ENCODE measurements around the gene LRRC51. TPM values are rescaled to one million over a fixed set of nuclear protein-coding genes. Genes with fewer than 3 reads are reported as not detected.

LRRC51 gene
- polyA plus RNA-seq, 1 donor from 2014 or later = 20.8 TPM

DNA sequence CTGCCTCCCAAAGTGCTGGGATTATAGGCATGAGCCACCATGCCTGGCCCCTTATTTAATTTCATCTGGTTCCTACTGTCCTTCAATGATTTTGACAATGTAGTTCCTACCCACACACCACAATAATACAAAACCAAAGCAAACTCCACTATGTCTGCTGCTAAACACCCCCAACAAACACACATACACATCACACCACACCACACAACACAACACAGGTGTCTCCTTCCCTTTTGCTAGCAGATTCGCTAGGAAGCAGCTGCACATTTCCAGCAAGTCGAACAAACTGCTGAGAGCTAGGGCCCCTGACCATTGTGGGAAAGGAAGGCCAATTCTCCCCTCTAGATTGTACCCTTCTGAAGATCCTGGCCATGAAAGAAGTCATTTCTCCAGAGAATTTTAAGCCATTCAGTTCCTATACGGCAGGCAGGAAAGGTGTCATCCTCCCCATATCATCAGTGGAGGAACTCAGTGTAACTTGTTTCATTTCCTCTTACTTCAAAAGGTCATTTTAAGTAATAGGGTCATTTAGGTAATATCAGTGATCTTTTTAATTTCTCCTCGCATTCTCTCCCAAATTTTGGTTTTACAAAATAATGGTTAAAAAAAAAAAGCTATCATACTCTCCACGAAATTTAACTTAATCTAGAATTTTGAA lies 18.8 kb upstream of the LRRC51 start:
- Histone ChIP-seq H3K4me3 (ENCODE audit: low read length) (no peak overlapping the region), H2AFZ (ENCODE audit: low read depth, low read length) (no peak overlapping the region), H3K9ac (ENCODE audit: low read length) (no peak overlapping the region), H3K9me3 (ENCODE audit: low read length) (no peaks in the 10 kb centered on the region), H4K20me1 (ENCODE audit: insufficient read depth) (no peaks in the 10 kb centered on the region), H3K27ac (ENCODE audit: low read length) (no peak overlapping the region), H3K36me3 (ENCODE audit: insufficient read depth, low read length) (no peaks in the 10 kb centered on the region), H3K9me2 (ENCODE audit: insufficient read depth, low read length) (no peaks in the 10 kb centered on the region), H3K4me2 (ENCODE audit: low read length) (no peak overlapping the region), H3F3A (ENCODE audit: insufficient read depth, low read length, poor library complexity, severe bottlenecking) (no peaks in the 10 kb centered on the region), H3K27me3 (ENCODE audit: insufficient read depth, low read depth, low read length) (no peaks in the 10 kb centered on the region), H3K79me2 (replicated peaks; ENCODE audit: insufficient read depth, low read length) (peaks cover 3% of the 10 kb centered on the region)
- TF ChIP-seq RAD21 (conservative IDR thresholded peaks at IDR 0.05) = no peak
- TF ChIP-seq CTCF (IDR thresholded peaks at IDR 0.05; ENCODE audit: poor library complexity, severe bottlenecking) = no peak
- no peak for TF ChIP-seq SMC3 (conservative IDR thresholded peaks at IDR 0.05; ENCODE audit: poor library complexity)
- TF ChIP-seq EP300 (conservative IDR thresholded peaks at IDR 0.05; ENCODE audit: poor library complexity, severe bottlenecking) = no peak
- no peak for TF ChIP-seq EZH2 (IDR thresholded peaks at IDR 0.05; ENCODE audit: borderline replicate concordance, insufficient read depth, low read length, poor library complexity, severe bottlenecking)
- TF ChIP-seq TAF1 (IDR thresholded peaks at IDR 0.05; ENCODE audit: low read depth) = no peak
- TF ChIP-seq MXI1 (conservative IDR thresholded peaks at IDR 0.05; ENCODE audit: poor library complexity, severe bottlenecking) = no peak
- TF ChIP-seq REST (IDR thresholded peaks at IDR 0.05; ENCODE audit: borderline replicate concordance) = no peak
- no peak for TF ChIP-seq POLR2AphosphoS5 (IDR thresholded peaks at IDR 0.05)

DNA sequence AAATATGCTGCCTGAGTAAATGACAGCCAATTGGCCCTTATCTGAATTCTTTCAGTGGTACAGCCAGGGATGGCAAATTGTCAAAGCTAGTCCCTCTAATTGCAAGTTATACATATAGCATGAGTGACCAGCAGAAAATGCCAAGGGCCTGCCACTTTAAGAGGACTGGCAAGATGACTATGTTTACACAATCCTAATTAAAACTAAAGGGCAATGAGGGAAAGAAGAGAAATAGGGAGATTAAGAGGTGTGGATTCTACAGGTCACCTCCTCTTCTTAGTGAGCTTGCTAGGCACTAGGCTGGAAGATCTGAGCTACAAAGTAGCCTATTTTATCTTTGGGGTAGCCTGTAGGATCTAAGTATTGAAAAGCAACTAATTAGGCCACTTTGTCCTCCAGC lies 13.8 kb upstream of the LRRC51 start:
- Histone ChIP-seq H3K4me2 (ENCODE audit: low read length) (no peak overlapping the region), H3K9ac (ENCODE audit: low read length) (no peak overlapping the region), H3K9me2 (ENCODE audit: insufficient read depth, low read length) (no peaks in the 10 kb centered on the region), H4K20me1 (ENCODE audit: insufficient read depth) (no peaks in the 10 kb centered on the region), H3K79me2 (replicated peaks; ENCODE audit: insufficient read depth, low read length) (peaks cover 9% of the 10 kb centered on the region), H3K9me3 (ENCODE audit: low read length) (no peaks in the 10 kb centered on the region), H2AFZ (ENCODE audit: low read depth, low read length) (no peak overlapping the region), H3K27ac (ENCODE audit: low read length) (no peak overlapping the region), H3K27me3 (ENCODE audit: insufficient read depth, low read depth, low read length) (no peaks in the 10 kb centered on the region), H3F3A (ENCODE audit: insufficient read depth, low read length, poor library complexity, severe bottlenecking) (no peaks in the 10 kb centered on the region), H3K36me3 (ENCODE audit: insufficient read depth, low read length) (no peaks in the 10 kb centered on the region), H3K4me3 (ENCODE audit: low read length) (no peak overlapping the region)
- no peak for TF ChIP-seq MXI1 (conservative IDR thresholded peaks at IDR 0.05; ENCODE audit: poor library complexity, severe bottlenecking)
- TF ChIP-seq RAD21 (conservative IDR thresholded peaks at IDR 0.05) = no peak
- no peak for TF ChIP-seq REST (IDR thresholded peaks at IDR 0.05; ENCODE audit: borderline replicate concordance)
- TF ChIP-seq POLR2AphosphoS5 (IDR thresholded peaks at IDR 0.05) = no peak
- TF ChIP-seq SMC3 (conservative IDR thresholded peaks at IDR 0.05; ENCODE audit: poor library complexity) = no peak
- TF ChIP-seq EZH2 (IDR thresholded peaks at IDR 0.05; ENCODE audit: borderline replicate concordance, insufficient read depth, low read length, poor library complexity, severe bottlenecking) = no peak
- TF ChIP-seq CTCF (IDR thresholded peaks at IDR 0.05; ENCODE audit: poor library complexity, severe bottlenecking) = no peak
- no peak for TF ChIP-seq TAF1 (IDR thresholded peaks at IDR 0.05; ENCODE audit: low read depth)
- no peak for TF ChIP-seq EP300 (conservative IDR thresholded peaks at IDR 0.05; ENCODE audit: poor library complexity, severe bottlenecking)
